Body of pancreas (tissue), 4 donors: ENCODE measurements around the gene PCGF2.

Experiments
- CTCF ChIP-seq, 7 experiments: fragments of 450-650 bp in 4 of 7; fragments of 200-600 bp in 3 of 7; sonication (generic) in 3 of 7; IDR thresholded peaks; one replicate each; pipeline ENCODE4 v1.5.1; 2016 to 2019; ENCODE audit warnings: antibody characterized with exemption in 7 of 7
- POLR2A ChIP-seq, 3 donors: fragments of 450-650 bp; IDR thresholded peaks; one replicate each; pipeline ENCODE4 v1.6.1; 2016; ENCODE audit warnings: antibody characterized with exemption in 3 of 3, mild to moderate bottlenecking in 2 of 3

GRCh38 chr17:38730526-38731379, 17.4 kb downstream of the PCGF2 start:
- TF ChIP-seq CTCF (IDR thresholded peaks at IDR 0.05) = no peak
- peak; percentile 45 to 79 (median 56) for TF ChIP-seq POLR2A (IDR thresholded peaks at IDR 0.05)
